ENCODE data around the gene KRTAP19-3.

DNA sequence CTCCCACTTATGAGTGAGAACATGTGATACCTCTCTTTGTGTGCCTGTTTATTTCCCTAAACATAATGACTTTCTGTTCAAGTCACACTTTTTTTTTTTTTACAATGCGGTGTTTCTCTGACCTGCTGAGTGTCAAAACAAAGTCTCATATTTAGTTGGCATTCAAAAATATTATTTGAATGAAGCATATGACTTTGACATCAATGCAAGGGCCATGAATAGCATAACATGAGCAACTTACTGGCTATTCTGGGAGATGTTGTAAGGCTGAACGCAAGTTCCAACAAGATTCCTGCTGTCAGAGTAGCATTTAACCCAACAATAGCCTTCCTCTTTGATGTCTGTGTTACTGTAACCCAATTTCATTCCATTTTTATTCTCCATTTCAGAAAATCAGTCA is 9.7 kb downstream of the KRTAP19-3 start:
- TF ChIP-seq EZH2 (IDR thresholded peaks at IDR 0.05; ENCODE audit: insufficient read depth, poor library complexity, severe bottlenecking) (no peak), EZH2phosphoT487 (IDR thresholded peaks at IDR 0.05; ENCODE audit: insufficient read depth, low read depth) (no peak)

All from GM23248 (cell line).